Measurements from ENCODE around the gene PALM.
"Not testable (repeated sequence)": the region's sequence is repeated elsewhere in the genome, so short reads cannot be mapped to it uniquely, and the experiment has no call there.

PALM gene

GRCh38 chr19:736125-736524, 27.4 kb downstream of the PALM start:
- Mint-ChIP-seq H3K4me3 (no peak overlapping the region), H3K4me1 (no peaks in the 10 kb centered on the region), H3K27ac (no peak overlapping the region), H3K27me3 (ENCODE audit: low read depth) (no peaks in the 10 kb centered on the region), H3K9me3 (no peaks in the 10 kb centered on the region), H3K36me3 (ENCODE audit: low read depth) (peaks cover 21% of the 10 kb centered on the region)
- no peak for TF ChIP-seq CTCF (IDR thresholded peaks at IDR 0.05; ENCODE audit: unreplicated experiment in 3 of 3)

- no peaks in the 10 kb centered on the region for H3K4me1 Mint-ChIP-seq
- TF ChIP-seq CTCF (IDR thresholded peaks at IDR 0.05; ENCODE audit: unreplicated experiment in 3 of 3): peak; percentile 41 to 56 (median 51)
- peak overlapping the region in 2 of 3 experiments; percentile 45 to 56 for H3K27ac Mint-ChIP-seq
- no peaks in the 10 kb centered on the region for H3K27me3 Mint-ChIP-seq (ENCODE audit: low read depth)
- H3K4me3 Mint-ChIP-seq: no peak overlapping the region
- H3K36me3 Mint-ChIP-seq (ENCODE audit: low read depth): peaks cover 16% of the 10 kb centered on the region
- H3K9me3 Mint-ChIP-seq: no peaks in the 10 kb centered on the region
Observed at GRCh38 chr19:737591-738093, 28.9 kb downstream of the PALM start.

- peak overlapping the region in 1 of 3 experiments; percentile 48 for H3K27ac Mint-ChIP-seq
- H3K9me3 Mint-ChIP-seq: peaks cover 3% of the 10 kb centered on the region
- H3K4me3 Mint-ChIP-seq: no peak overlapping the region
- no peaks in the 10 kb centered on the region for H3K27me3 Mint-ChIP-seq (ENCODE audit: low read depth)
- H3K4me1 Mint-ChIP-seq: peaks cover 6% of the 10 kb centered on the region
- H3K36me3 Mint-ChIP-seq (ENCODE audit: low read depth): peaks cover 14% of the 10 kb centered on the region
- TF ChIP-seq CTCF (IDR thresholded peaks at IDR 0.05; ENCODE audit: unreplicated experiment in 3 of 3): no peak
Observed at GRCh38 chr19:738509-739128, 29.9 kb downstream of the PALM start.

GRCh38 chr19:739998-740715, 31.4 kb downstream of the PALM start:
- peaks cover 8% of the 10 kb centered on the region for H3K4me1 Mint-ChIP-seq
- no peak for TF ChIP-seq CTCF (IDR thresholded peaks at IDR 0.05; ENCODE audit: unreplicated experiment in 3 of 3)
- no peak overlapping the region for H3K4me3 Mint-ChIP-seq
- H3K27me3 Mint-ChIP-seq (ENCODE audit: low read depth): no peaks in the 10 kb centered on the region
- H3K36me3 Mint-ChIP-seq (ENCODE audit: low read depth): peaks cover 7% of the 10 kb centered on the region
- H3K27ac Mint-ChIP-seq: no peak overlapping the region
- H3K9me3 Mint-ChIP-seq: peaks cover 6% of the 10 kb centered on the region

GRCh38 chr19:740816-741505, 32.2 kb downstream of the PALM start:
- peaks cover 13% of the 10 kb centered on the region for H3K36me3 Mint-ChIP-seq (ENCODE audit: low read depth)
- H3K9me3 Mint-ChIP-seq; H3K4me1 Mint-ChIP-seq; H3K4me3 Mint-ChIP-seq; H3K27me3 Mint-ChIP-seq (ENCODE audit: low read depth); H3K27ac Mint-ChIP-seq: not testable (repeated sequence)

GRCh38 chr19:741506-742131, 32.9 kb downstream of the PALM start:
- TF ChIP-seq CTCF (IDR thresholded peaks at IDR 0.05; ENCODE audit: unreplicated experiment in 3 of 3): no peak
- Mint-ChIP-seq H3K4me3 (no peak overlapping the region), H3K9me3 (peaks cover 9% of the 10 kb centered on the region), H3K27me3 (ENCODE audit: low read depth) (no peaks in the 10 kb centered on the region), H3K27ac (no peak overlapping the region), H3K4me1 (peaks cover 8% of the 10 kb centered on the region), H3K36me3 (ENCODE audit: low read depth) (peaks cover 20% of the 10 kb centered on the region)

All from nephron (organoid).